IPS-18c (cell line): ENCODE results near the gene SGTA.

Source experiments
- H3K4me3 ChIP-seq: 2 replicates; pipeline ENCODE4 v1.7.0; 2013; ENCODE audit warnings: low read depth, mild to moderate bottlenecking, low read length, moderate library complexity; ENCODE audit not compliant: insufficient read depth
- H3K9me3 ChIP-seq: one replicate; pipeline ENCODE4 v1.6.1; 2013; ENCODE audit warnings: mild to moderate bottlenecking, low read length, moderate library complexity; ENCODE audit not compliant: control insufficient read depth, insufficient read depth

The SGTA gene

GRCh38 chr19:2764945-2765344 lies 18.1 kb downstream of the SGTA start:
- Histone ChIP-seq H3K4me3 (no peak overlapping the region), H3K9me3 (peaks cover 2% of the 10 kb centered on the region)

GRCh38 chr19:2763687-2764086 lies 19.4 kb downstream of the SGTA start:
- H3K9me3 ChIP-seq, result no peaks in the 10 kb centered on the region

GRCh38 chr19:2762783-2763496 lies 20.1 kb downstream of the SGTA start:
- no peak overlapping the region for H3K4me3 ChIP-seq
- no peaks in the 10 kb centered on the region for H3K9me3 ChIP-seq

More at GRCh38 chr19:2763687-2764086, 19.4 kb downstream of the SGTA start:
- H3K4me3 ChIP-seq, result no peak overlapping the region

- H3K4me3 ChIP-seq, result no peak overlapping the region
- no peaks in the 10 kb centered on the region for H3K9me3 ChIP-seq
These were observed 20.9 kb downstream of the SGTA start for GRCh38 chr19:2761876-2762782.

- Histone ChIP-seq H3K9me3 (no peaks in the 10 kb centered on the region), H3K4me3 (no peak overlapping the region)
These were observed 21.8 kb downstream of the SGTA start for GRCh38 chr19:2761309-2761677.

GRCh38 chr19:2759965-2760364 lies 23.1 kb downstream of the SGTA start:
- Histone ChIP-seq H3K4me3 (no peak overlapping the region), H3K9me3 (no peaks in the 10 kb centered on the region)

- Histone ChIP-seq H3K9me3 (no peaks in the 10 kb centered on the region), H3K4me3 (no peak overlapping the region)
These were observed 23.7 kb downstream of the SGTA start for GRCh38 chr19:2759362-2759761.

GRCh38 chr19:2758601-2759313 lies 24.3 kb downstream of the SGTA start:
- Histone ChIP-seq H3K9me3 (no peaks in the 10 kb centered on the region), H3K4me3 (no peak overlapping the region)

GRCh38 chr19:2756921-2757881 lies 25.9 kb downstream of the SGTA start:
- H3K4me3 ChIP-seq, result no peak overlapping the region

GRCh38 chr19:2756477-2756876 lies 26.6 kb downstream of the SGTA start:
- Histone ChIP-seq H3K9me3 (no peaks in the 10 kb centered on the region), H3K4me3 (no peak overlapping the region)

More at GRCh38 chr19:2756921-2757881, 25.9 kb downstream of the SGTA start:
- H3K9me3 ChIP-seq, result no peaks in the 10 kb centered on the region

- Histone ChIP-seq H3K4me3 (no peak overlapping the region), H3K9me3 (no peaks in the 10 kb centered on the region)
These were observed 27.3 kb downstream of the SGTA start for GRCh38 chr19:2755811-2756210.

- Histone ChIP-seq H3K4me3 (no peak overlapping the region), H3K9me3 (no peaks in the 10 kb centered on the region)
These were observed 27.7 kb downstream of the SGTA start for GRCh38 chr19:2755448-2755705.

- no peak overlapping the region for H3K4me3 ChIP-seq
- H3K9me3 ChIP-seq, result no peaks in the 10 kb centered on the region
These were observed 28.2 kb downstream of the SGTA start for GRCh38 chr19:2754659-2755447.

- Histone ChIP-seq H3K4me3 (no peak overlapping the region), H3K9me3 (no peaks in the 10 kb centered on the region)
These were observed 31.6 kb downstream of the SGTA start for GRCh38 chr19:2751438-2751830.

- H3K9me3 ChIP-seq, result no peaks in the 10 kb centered on the region
- no peak overlapping the region for H3K4me3 ChIP-seq
These were observed 32.1 kb downstream of the SGTA start for GRCh38 chr19:2750808-2751437.

- no peaks in the 10 kb centered on the region for H3K9me3 ChIP-seq
- H3K4me3 ChIP-seq, result no peak overlapping the region
These were observed 35.7 kb downstream of the SGTA start for GRCh38 chr19:2747349-2747748.
